Measurements from ENCODE around the gene STPG4.
"Not testable (repeated sequence)": the region's sequence is repeated elsewhere in the genome, so short reads cannot be mapped to it uniquely, and the experiment has no call there.

Gene STPG4

GRCh38 chr2:47124740-47125139 is 30.4 kb downstream of the STPG4 start:
- not testable (repeated sequence) for DNase-seq

GRCh38 chr2:47120424-47120823 is 34.7 kb downstream of the STPG4 start:
- DNase-seq = not testable (repeated sequence)

GRCh38 chr2:47119001-47119400 is 36.1 kb downstream of the STPG4 start:
- no peak for DNase-seq

- no peak for DNase-seq
Measured at GRCh38 chr2:47118581-47118980, 36.5 kb downstream of the STPG4 start.

GRCh38 chr2:47112665-47113435 is 42.3 kb downstream of the STPG4 start:
- no peak for DNase-seq

- DNase-seq = no peak
Measured at GRCh38 chr2:47109680-47110079, 45.4 kb downstream of the STPG4 start.

GRCh38 chr2:47109007-47109375 is 46.1 kb downstream of the STPG4 start:
- no peak for DNase-seq

- DNase-seq = not testable (repeated sequence)
Measured at GRCh38 chr2:47108267-47109006, 46.7 kb downstream of the STPG4 start.

GRCh38 chr2:47107201-47107600 is 47.9 kb downstream of the STPG4 start:
- DNase-seq = not testable (repeated sequence)

- not testable (repeated sequence) for DNase-seq
Measured at GRCh38 chr2:47106231-47106630, 48.9 kb downstream of the STPG4 start.

GRCh38 chr2:47099712-47100111 is 55.4 kb downstream of the STPG4 start:
- DNase-seq = not testable (repeated sequence)

GRCh38 chr2:47098953-47099352 is 56.2 kb downstream of the STPG4 start:
- no peak for DNase-seq

- DNase-seq = no peak
Measured at GRCh38 chr2:47097563-47097962, 57.5 kb downstream of the STPG4 start.

GRCh38 chr2:47096451-47096850 is 58.7 kb downstream of the STPG4 start:
- DNase-seq = no peak

GRCh38 chr2:47095349-47096020 is 59.6 kb downstream of the STPG4 start:
- no peak for DNase-seq

GRCh38 chr2:47094511-47095142 is 60.5 kb downstream of the STPG4 start:
- no peak for DNase-seq

- no peak for DNase-seq
Measured at GRCh38 chr2:47093626-47094025, 61.5 kb downstream of the STPG4 start.

- no peak for DNase-seq
Measured at GRCh38 chr2:47092465-47092864, 62.6 kb downstream of the STPG4 start.

- no peak for DNase-seq
Measured at GRCh38 chr2:47091118-47091517, 64.0 kb downstream of the STPG4 start.

- DNase-seq = no peak
Measured at GRCh38 chr2:47089083-47089464, 66.0 kb downstream of the STPG4 start.

GRCh38 chr2:47088371-47089082 is 66.6 kb downstream of the STPG4 start:
- DNase-seq = no peak

- DNase-seq = no peak
Measured at GRCh38 chr2:47087051-47087450, 68.1 kb downstream of the STPG4 start.

- no peak for DNase-seq
Measured at GRCh38 chr2:47086571-47086970, 68.5 kb downstream of the STPG4 start.

All from CD4-positive, alpha-beta T cell treated with Interleukin-1 beta for 1 hour (primary cell).